Tibial nerve (tissue), 4 donors: ENCODE results near the gene SRI. TPM values are rescaled to one million over a fixed set of nuclear protein-coding genes. Genes with fewer than 3 reads are reported as not detected.

Experiments used
- DNase-seq, 2 donors: peaks; one replicate each; pipeline ENCODE4 v3.0.0-alpha.2; 2019; ENCODE audit warnings: low spot score in 2 of 2
- H3K27ac ChIP-seq, 4 donors: fragments of 200-600 bp; sonication (generic) in 3 of 4; one replicate each; pipeline ENCODE4 v1.5.1; 2017 to 2019; ENCODE audit warnings: mild to moderate bottlenecking in 1 of 4
- H3K27me3 ChIP-seq, 2 donors: fragments of 200-600 bp; sonication (generic) in 1 of 2; one replicate each; pipeline versions ENCODE4 v1.5.1 to v1.6.0; 2017 to 2019
- H3K36me3 ChIP-seq, 3 donors: fragments of 200-600 bp; sonication (generic); one replicate each; pipeline ENCODE4 v1.5.1; 2018 to 2019
- H3K4me1 ChIP-seq, 4 donors: fragments of 200-600 bp; sonication (generic) in 3 of 4; one replicate each; pipeline ENCODE4 v1.5.1; 2017 to 2019
- H3K4me3 ChIP-seq, 4 donors: fragments of 200-600 bp; sonication (generic) in 3 of 4; one replicate each; pipeline ENCODE4 v1.5.1; 2017 to 2019; ENCODE audit warnings: mild to moderate bottlenecking in 1 of 4, moderate library complexity in 1 of 4
- H3K9me3 ChIP-seq, 4 donors: fragments of 200-600 bp; sonication (generic) in 3 of 4; one replicate each; pipeline ENCODE4 v1.5.1; 2017 to 2019
- CTCF ChIP-seq, 5 experiments: fragments of 200-600 bp in 3 of 5; fragments of 450-650 bp in 2 of 5; sonication (generic) in 3 of 5; IDR thresholded peaks; one replicate each; pipeline ENCODE4 v1.5.1; 2016 to 2019; ENCODE audit warnings: antibody characterized with exemption in 5 of 5, mild to moderate bottlenecking in 3 of 5, moderate library complexity in 2 of 5
- EP300 ChIP-seq, 2 donors: sonication (generic); formaldehyde crosslinking; IDR thresholded peaks; one replicate each; pipeline ENCODE4 v1.6.1; 2017; ENCODE audit warnings: antibody characterized with exemption in 2 of 2, mild to moderate bottlenecking in 1 of 2
- POLR2A ChIP-seq, 2 donors: fragments of 450-650 bp; IDR thresholded peaks; one replicate each; pipeline ENCODE4 v1.6.1; 2017; ENCODE audit warnings: antibody characterized with exemption in 2 of 2, mild to moderate bottlenecking in 2 of 2, moderate library complexity in 2 of 2
- WGBS, 2 donors: methylation state at CpG; one replicate each; pipeline ENCODE4 v1.1.5; 2018; 5-methylcytosine and 5-hydroxymethylcytosine counted together
- total RNA-seq, 4 donors: library from RNA; depleted of rRNA; stranded (reverse); fragments of >200 nt; gene quantifications; one replicate each; pipeline ENCODE4 v1.1.0, GENCODE V29; 2016

Gene SRI
- total RNA-seq, 4 donors from 2014 or later, result 49.8 to 83.7 (median 52.8) TPM

DNA sequence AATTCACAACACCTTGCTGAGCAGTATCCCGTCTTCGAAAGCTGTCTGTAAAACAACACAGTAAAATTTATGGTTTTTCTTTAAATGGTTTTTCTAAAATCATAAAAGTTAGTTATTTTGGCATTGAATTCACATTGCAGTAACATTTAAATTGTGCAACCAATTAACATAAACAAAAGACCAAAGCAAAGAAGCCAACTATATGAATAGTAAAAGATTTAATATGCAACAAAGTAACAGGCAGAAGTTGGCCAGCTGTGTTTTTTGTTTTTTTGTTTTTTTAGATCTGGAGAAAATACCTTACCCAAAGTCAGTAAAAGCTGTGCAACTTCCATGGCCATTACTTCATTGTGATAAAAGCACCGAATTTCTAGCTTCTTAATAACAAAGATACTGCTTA lies 11.3 kb downstream of the SRI start:
- no peak for DNase-seq
- peaks cover 3 to 85% (median 20%) of the 10 kb centered on the region in 3 donors for H3K36me3 ChIP-seq
- WGBS, 2 donors, result 88 to 93% methylated on average over 3 of the region's 3 CpGs

DNA sequence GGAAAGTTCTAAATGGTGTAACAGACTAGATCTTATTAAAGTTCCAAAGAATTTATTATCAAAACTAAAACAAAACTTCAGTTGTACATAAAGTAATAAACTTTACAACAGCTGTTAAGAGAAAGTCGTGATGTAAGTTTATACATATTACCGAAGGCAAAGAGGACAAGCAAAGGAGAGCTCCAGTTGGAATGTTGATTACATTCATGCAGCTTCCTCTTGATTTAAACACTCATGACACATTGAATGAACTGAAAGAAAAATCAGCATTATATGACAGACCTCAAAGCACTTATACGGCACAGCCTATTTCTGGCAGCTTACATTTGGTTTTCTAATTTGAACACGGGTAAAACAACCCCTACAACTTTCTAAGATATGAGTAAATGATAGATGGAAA lies 13.6 kb downstream of the SRI start:
- H3K4me1 ChIP-seq, result no peaks in the 10 kb centered on the region
- no peak overlapping the region for H3K4me3 ChIP-seq
- H3K27me3 ChIP-seq, result no peaks in the 10 kb centered on the region
- no peak for DNase-seq
- 80 to 83% methylated on average over 4 of the region's 4 CpGs for WGBS, 2 donors
- H3K36me3 ChIP-seq, result peaks cover 3 to 92% (median 20%) of the 10 kb centered on the region in 3 donors
- TF ChIP-seq EP300 (IDR thresholded peaks at IDR 0.05) (no peak), CTCF (IDR thresholded peaks at IDR 0.05) (no peak), POLR2A (IDR thresholded peaks at IDR 0.05) (no peak)
- H3K9me3 ChIP-seq, result no peaks in the 10 kb centered on the region
- H3K27ac ChIP-seq, result no peak overlapping the region

More for the DNA sequence above, 11.3 kb downstream of the SRI start:
- Histone ChIP-seq H3K27me3 (no peaks in the 10 kb centered on the region), H3K4me1 (no peaks in the 10 kb centered on the region), H3K27ac (no peak overlapping the region), H3K9me3 (no peaks in the 10 kb centered on the region), H3K4me3 (no peak overlapping the region)
- TF ChIP-seq CTCF (IDR thresholded peaks at IDR 0.05) (no peak), EP300 (IDR thresholded peaks at IDR 0.05) (no peak)

DNA sequence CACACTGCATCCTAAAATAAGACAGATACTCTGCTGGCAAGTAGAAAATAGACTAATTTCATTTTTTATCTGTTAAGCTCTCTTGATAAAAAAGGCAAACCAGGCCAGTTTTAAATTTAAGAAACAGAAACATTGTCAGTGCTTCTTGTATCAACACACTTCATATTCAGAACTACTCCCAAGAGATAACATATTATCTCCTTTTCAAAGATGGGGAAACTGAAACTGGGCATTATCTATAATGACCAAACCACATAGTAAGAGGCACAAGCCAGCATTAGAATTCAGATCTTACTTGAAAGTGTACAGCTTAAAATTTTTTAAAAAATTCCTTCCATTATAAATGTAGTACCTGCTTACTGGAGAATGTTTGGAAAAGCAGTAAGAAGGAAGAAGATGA lies 14.7 kb downstream of the SRI start:
- Histone ChIP-seq H3K27ac (no peak overlapping the region), H3K36me3 (peaks cover 3 to 91% (median 20%) of the 10 kb centered on the region in 3 donors)

DNA sequence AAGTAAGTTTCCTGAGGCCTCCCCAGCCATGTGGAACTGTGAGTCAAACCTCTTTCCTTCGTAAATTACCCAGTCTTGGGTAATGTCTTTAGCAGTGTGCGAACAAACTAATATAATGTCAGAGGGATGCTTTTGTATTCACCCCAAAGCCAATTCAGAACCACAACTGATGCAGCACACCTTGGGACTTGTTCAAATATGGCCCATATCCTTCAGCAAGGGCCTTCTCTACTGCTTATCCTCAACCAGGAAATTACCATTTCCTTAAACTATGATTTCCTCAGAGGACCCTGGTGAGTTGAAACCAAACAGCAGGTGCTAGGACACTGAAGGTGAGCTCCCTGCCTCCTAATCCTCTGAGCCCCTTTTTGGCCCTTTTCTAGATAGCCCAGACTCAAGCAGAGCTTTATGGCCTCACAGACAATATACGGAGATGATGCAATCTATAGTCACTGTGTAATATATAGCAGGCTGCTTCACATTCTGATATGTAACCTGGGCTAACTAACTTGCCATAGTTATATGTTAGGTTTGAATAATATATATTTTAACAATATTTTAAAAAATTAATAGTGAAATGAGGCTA lies 15.2 kb downstream of the SRI start:
- no peaks in the 10 kb centered on the region for H3K9me3 ChIP-seq
- no peak overlapping the region for H3K4me3 ChIP-seq
- H3K36me3 ChIP-seq, result peaks cover 3 to 86% (median 15%) of the 10 kb centered on the region in 3 donors
- no peaks in the 10 kb centered on the region for H3K27me3 ChIP-seq
- no peak overlapping the region for H3K27ac ChIP-seq
- 93 to 97% methylated on average over 3 of the region's 3 CpGs for WGBS, 2 donors
- H3K4me1 ChIP-seq, result no peaks in the 10 kb centered on the region
- TF ChIP-seq EP300 (IDR thresholded peaks at IDR 0.05) (no peak), CTCF (IDR thresholded peaks at IDR 0.05) (no peak), POLR2A (IDR thresholded peaks at IDR 0.05) (no peak)
- DNase-seq, result no peak

More for the DNA sequence above, 14.7 kb downstream of the SRI start:
- Histone ChIP-seq H3K4me3 (no peak overlapping the region), H3K27me3 (no peaks in the 10 kb centered on the region), H3K4me1 (no peaks in the 10 kb centered on the region), H3K9me3 (no peaks in the 10 kb centered on the region)
- no peak for TF ChIP-seq EP300 (IDR thresholded peaks at IDR 0.05)
- TF ChIP-seq CTCF (IDR thresholded peaks at IDR 0.05), result no peak
- no peak for TF ChIP-seq POLR2A (IDR thresholded peaks at IDR 0.05)
- DNase-seq, result no peak

GRCh38 chr7:88203401-88203800 lies 16.4 kb downstream of the SRI start:
- DNase-seq, result no peak
- WGBS, 2 donors, result 95 to 96% methylated on average over 4 of the region's 4 CpGs
- Histone ChIP-seq H3K27me3 (no peaks in the 10 kb centered on the region), H3K4me1 (no peaks in the 10 kb centered on the region), H3K4me3 (no peak overlapping the region), H3K9me3 (no peaks in the 10 kb centered on the region), H3K36me3 (peaks cover 0 to 75% (median 13%) of the 10 kb centered on the region in 3 donors), H3K27ac (no peak overlapping the region)
- TF ChIP-seq CTCF (IDR thresholded peaks at IDR 0.05) (no peak), POLR2A (IDR thresholded peaks at IDR 0.05) (no peak), EP300 (IDR thresholded peaks at IDR 0.05) (no peak)
